Lower leg skin (tissue), 3 donors: Measurements from ENCODE around the gene KIF20B.

ENCODE experiments used
- POLR2A ChIP-seq, 2 donors: fragments of 450-650 bp; IDR thresholded peaks; one replicate each; pipeline ENCODE4 v1.6.1; 2016 to 2017; ENCODE audit warnings: antibody characterized with exemption in 2 of 2, mild to moderate bottlenecking in 1 of 2, moderate library complexity in 1 of 2
- TF ChIP-seq, protein P1 (sequence below), 3 donors: fragments of 450-650 bp; IDR thresholded peaks; one replicate each; pipeline ENCODE4 v1.5.1; 2016; ENCODE audit warnings: antibody characterized with exemption in 3 of 3, mild to moderate bottlenecking in 3 of 3, moderate library complexity in 2 of 3

DNA sequence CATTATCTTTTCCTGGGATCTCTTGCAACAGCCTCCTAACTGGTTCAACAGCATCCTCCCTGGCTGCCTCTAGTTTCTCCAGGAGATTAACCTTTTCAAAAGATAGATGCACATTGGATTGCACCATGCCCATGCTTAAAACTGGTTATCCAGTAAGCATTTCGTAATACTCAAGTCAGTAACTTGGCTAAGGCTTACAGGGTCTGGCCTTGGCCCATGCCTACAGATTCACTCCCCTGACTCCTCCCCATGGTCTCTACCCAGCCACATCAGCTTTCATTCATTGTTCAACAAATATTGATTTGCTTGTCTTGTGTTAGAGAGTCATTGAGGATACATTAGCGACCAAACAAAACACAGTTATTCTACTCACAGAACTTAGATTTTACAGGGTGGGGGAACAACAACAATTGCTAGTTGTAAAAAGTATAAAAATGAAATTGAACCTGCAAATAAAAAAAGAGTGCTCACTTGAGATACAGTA, 1.8 kb upstream of the KIF20B start:
- TF ChIP-seq POLR2A (IDR thresholded peaks at IDR 0.05): no peak
- TF ChIP-seq, protein P1, sequence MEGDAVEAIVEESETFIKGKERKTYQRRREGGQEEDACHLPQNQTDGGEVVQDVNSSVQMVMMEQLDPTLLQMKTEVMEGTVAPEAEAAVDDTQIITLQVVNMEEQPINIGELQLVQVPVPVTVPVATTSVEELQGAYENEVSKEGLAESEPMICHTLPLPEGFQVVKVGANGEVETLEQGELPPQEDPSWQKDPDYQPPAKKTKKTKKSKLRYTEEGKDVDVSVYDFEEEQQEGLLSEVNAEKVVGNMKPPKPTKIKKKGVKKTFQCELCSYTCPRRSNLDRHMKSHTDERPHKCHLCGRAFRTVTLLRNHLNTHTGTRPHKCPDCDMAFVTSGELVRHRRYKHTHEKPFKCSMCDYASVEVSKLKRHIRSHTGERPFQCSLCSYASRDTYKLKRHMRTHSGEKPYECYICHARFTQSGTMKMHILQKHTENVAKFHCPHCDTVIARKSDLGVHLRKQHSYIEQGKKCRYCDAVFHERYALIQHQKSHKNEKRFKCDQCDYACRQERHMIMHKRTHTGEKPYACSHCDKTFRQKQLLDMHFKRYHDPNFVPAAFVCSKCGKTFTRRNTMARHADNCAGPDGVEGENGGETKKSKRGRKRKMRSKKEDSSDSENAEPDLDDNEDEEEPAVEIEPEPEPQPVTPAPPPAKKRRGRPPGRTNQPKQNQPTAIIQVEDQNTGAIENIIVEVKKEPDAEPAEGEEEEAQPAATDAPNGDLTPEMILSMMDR (IDR thresholded peaks at IDR 0.05): no peak
